Esophagus (tissue), 2 donors: ENCODE measurements around the gene NTN1. TPM values are rescaled to one million over a fixed set of nuclear protein-coding genes. Genes with fewer than 3 reads are reported as not detected.
"Not testable (repeated sequence)": the region's sequence is repeated elsewhere in the genome, so short reads cannot be mapped to it uniquely, and the experiment has no call there.

ENCODE experiments used
- H3K27ac ChIP-seq, 2 donors: one replicate each; pipeline ENCODE4 v1.5.1; 2013; ENCODE audit warnings: low read depth in 2 of 2, mild to moderate bottlenecking in 2 of 2, inconsistent platforms in 1 of 2, low read length in 1 of 2, moderate library complexity in 1 of 2
- H3K27me3 ChIP-seq, 2 donors: one replicate each; pipeline ENCODE4 v1.6.1; 2013; ENCODE audit warnings: low read length in 2 of 2, control low read depth in 1 of 2, mild to moderate bottlenecking in 1 of 2; ENCODE audit not compliant: insufficient read depth in 2 of 2, control insufficient read depth in 1 of 2
- H3K36me3 ChIP-seq, 2 donors: one replicate each; pipeline ENCODE4 v1.6.1; 2013; ENCODE audit warnings: low read length in 1 of 2; ENCODE audit not compliant: control insufficient read depth in 2 of 2, insufficient read depth in 2 of 2
- H3K4me1 ChIP-seq, 2 donors: one replicate each; pipeline ENCODE4 v1.6.1; 2013; ENCODE audit warnings: low read length in 1 of 2; ENCODE audit not compliant: control insufficient read depth in 2 of 2, insufficient read depth in 2 of 2
- H3K4me3 ChIP-seq, 2 donors: one replicate each; pipeline ENCODE4 v1.5.1; 2013; ENCODE audit warnings: low read length in 2 of 2, mild to moderate bottlenecking in 2 of 2, low read depth in 1 of 2, moderate library complexity in 1 of 2
- H3K9me3 ChIP-seq, 2 donors: one replicate each; pipeline ENCODE4 v1.6.1; 2013; ENCODE audit warnings: mild to moderate bottlenecking in 2 of 2, low read depth in 1 of 2, low read length in 1 of 2, moderate library complexity in 1 of 2; ENCODE audit not compliant: control insufficient read depth in 2 of 2, insufficient read depth in 1 of 2
- WGBS, 2 donors: extraction: QIAGEN DNeasy Blood & Tissue Kit; methylation state at CpG; one replicate each; pipeline ENCODE4 v1.1.7; 2013; 5-methylcytosine and 5-hydroxymethylcytosine counted together
- polyA plus RNA-seq, 2 donors: library from polyadenylated mRNA; stranded (reverse); fragments of 200-250 nt; gene quantifications; one replicate each; pipeline ENCODE4 v1.2.3, GENCODE V29; 2013
- donor health status: healthy with polysubstance abuse.
- donor health status: Bipolar disorder and iron deficiency.

Gene NTN1
- polyA plus RNA-seq, result 10 to 100 TPM; 10.3 to 12.3 TPM

DNA sequence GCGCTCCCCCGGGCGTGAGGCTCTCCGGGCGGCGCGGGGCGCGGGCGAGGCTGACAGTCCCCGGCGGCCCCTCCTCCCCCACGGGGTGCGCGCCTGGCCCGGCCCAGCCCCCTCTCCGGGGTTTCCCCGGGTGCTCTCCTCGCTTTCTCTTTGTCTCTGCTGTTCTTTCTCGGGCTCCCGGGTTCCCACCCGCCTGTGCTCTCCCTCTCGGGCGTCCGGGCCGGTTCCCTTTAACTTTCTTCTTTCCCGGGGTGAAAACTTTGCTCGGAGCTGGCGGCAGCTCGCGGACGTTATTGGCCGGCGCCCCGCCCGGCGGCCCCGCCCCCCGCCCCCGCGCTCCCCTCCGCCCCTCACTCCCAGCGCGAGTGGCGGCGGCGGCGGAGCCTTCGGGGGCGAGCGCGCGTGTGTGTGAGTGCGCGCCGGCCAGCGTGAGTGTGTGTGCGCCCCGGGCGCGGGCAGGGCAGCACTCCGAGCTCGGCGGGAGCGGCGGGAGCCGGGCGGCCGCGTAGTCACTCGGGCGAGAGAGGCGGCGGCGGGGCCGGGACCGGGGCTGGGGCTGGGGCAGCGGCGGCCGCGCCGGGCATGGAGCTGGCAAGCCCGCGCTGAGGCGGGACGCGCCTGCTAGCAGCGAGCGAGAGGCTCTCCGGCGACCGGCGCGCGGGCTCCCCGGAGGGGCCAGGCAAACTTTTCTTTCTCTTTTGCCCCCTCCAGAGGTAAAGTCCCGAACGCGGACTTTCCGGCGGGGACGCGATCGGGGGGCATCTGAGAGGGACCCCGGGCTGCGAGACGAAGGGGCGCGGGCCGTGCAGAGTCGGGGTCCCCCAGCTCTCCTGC lies at the start of gene NTN1:
Gene NTN1, plus strand, starts transcription at position 353 of the 834 bp plus-strand sequence. CDS start 864 bp downstream, outside the sequence.
- no peaks in the 10 kb centered on the region for H3K27me3 ChIP-seq
- peak within 1 kb of the TSS; percentile 63 to 68 for H3K4me3 ChIP-seq
- peaks cover 5 to 20% of the 10 kb centered on the region in 2 donors for H3K4me1 ChIP-seq
- H3K9me3 ChIP-seq, result peaks cover 0 to 2% of the 10 kb centered on the region in 2 donors
- H3K27ac ChIP-seq, result peak within 1 kb of the TSS; percentile 63 to 79
- H3K36me3 ChIP-seq, result peaks cover 0 to 3% of the 10 kb centered on the region in 2 donors
- 1% methylated on average over 64 to 111 of the region's 111 CpGs for WGBS, 2 donors

DNA sequence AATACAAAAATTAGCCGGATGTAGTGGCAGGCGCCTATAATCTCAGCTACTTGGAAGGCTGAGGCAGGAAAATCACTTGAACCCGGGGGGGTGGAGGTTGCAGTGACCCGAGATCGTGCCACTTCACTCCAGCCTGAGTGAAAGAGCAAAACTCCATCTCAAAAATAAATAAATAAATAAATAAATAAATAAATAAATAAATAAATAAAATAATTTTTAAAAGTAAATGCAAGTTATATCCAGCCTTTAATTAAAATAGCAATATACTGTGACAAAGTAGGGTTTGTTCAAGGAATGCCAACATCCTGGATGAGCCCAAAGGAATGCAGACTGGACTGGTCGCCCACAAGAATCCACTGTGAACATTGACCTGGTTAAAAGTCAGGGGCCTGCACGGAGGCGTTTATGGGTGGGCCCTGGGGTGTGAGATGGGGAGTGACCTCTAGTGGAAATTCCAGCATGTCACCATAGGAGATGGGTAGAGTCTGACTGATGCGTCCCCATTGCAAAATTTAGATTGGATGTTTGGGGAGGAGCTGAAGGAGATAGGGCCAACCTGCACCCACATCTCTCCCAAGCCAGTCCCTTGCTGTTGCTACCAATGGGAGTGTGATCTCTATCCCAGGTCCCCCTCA lies 46.1 kb upstream of the NTN1 start:
- Histone ChIP-seq H3K36me3 (no peaks in the 10 kb centered on the region), H3K27me3 (no peaks in the 10 kb centered on the region), H3K4me3 (no peak overlapping the region), H3K9me3 (no peaks in the 10 kb centered on the region), H3K27ac (no peak overlapping the region), H3K4me1 (no peaks in the 10 kb centered on the region)
- WGBS, 2 donors, result 88 to 93% methylated on average over 9 of the region's 9 CpGs

GRCh38 chr17:8976638-8977037 lies 44.7 kb upstream of the NTN1 start:
- Histone ChIP-seq H3K4me1 (no peaks in the 10 kb centered on the region), H3K4me3 (no peak overlapping the region), H3K27me3 (no peaks in the 10 kb centered on the region), H3K9me3 (no peaks in the 10 kb centered on the region), H3K36me3 (no peaks in the 10 kb centered on the region), H3K27ac (no peak overlapping the region)
- WGBS, 2 donors, result 83 to 84% methylated on average over 1 of the region's 1 CpG

- Histone ChIP-seq H3K4me3 (no peak overlapping the region), H3K36me3 (no peaks in the 10 kb centered on the region), H3K9me3 (no peaks in the 10 kb centered on the region), H3K27ac (no peak overlapping the region), H3K27me3 (no peaks in the 10 kb centered on the region), H3K4me1 (no peaks in the 10 kb centered on the region)
Measured at GRCh38 chr17:8979715-8980114, 41.6 kb upstream of the NTN1 start.

GRCh38 chr17:8981443-8981842 lies 39.9 kb upstream of the NTN1 start:
- 78 to 91% methylated on average over 2 of the region's 2 CpGs for WGBS, 2 donors
- Histone ChIP-seq H3K36me3 (no peaks in the 10 kb centered on the region), H3K9me3 (no peaks in the 10 kb centered on the region), H3K27ac (no peak overlapping the region), H3K4me1 (no peaks in the 10 kb centered on the region), H3K4me3 (no peak overlapping the region), H3K27me3 (no peaks in the 10 kb centered on the region)

- not testable (repeated sequence) for H3K36me3 ChIP-seq, H3K4me3 ChIP-seq, H3K4me1 ChIP-seq, H3K9me3 ChIP-seq, H3K27me3 ChIP-seq, H3K27ac ChIP-seq
- 90 to 96% methylated on average over 5 of the region's 5 CpGs for WGBS, 2 donors
Measured at GRCh38 chr17:8984225-8984624, 37.1 kb upstream of the NTN1 start.

- no peak overlapping the region for H3K4me3 ChIP-seq
- H3K27me3 ChIP-seq, result no peaks in the 10 kb centered on the region
- no peak overlapping the region for H3K27ac ChIP-seq
- H3K4me1 ChIP-seq, result no peaks in the 10 kb centered on the region
- H3K36me3 ChIP-seq, result no peaks in the 10 kb centered on the region
- 64 to 79% methylated on average over 4 of the region's 4 CpGs for WGBS, 2 donors
- no peaks in the 10 kb centered on the region for H3K9me3 ChIP-seq
Measured at GRCh38 chr17:8985054-8985701, 36.1 kb upstream of the NTN1 start.

DNA sequence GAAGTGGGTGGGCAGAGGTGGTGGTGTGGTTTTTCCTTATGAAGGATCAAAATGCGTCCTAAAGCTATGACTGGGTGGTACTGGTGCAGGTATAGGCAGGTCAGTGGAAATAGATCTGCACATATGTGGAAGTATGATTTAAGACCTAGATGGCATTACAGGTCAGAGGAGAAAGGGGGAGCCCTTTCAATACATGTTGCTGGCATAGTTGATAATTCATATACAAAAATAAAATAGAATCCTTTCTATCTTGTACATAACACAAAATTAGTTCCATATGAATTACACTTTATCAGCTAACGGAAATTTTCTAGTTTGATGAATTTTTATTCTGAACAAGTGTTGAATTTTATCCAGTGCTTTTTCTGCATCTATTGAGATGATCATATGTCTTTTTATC lies 35.0 kb upstream of the NTN1 start:
- H3K27ac ChIP-seq, result no peak overlapping the region
- H3K4me1 ChIP-seq, result no peaks in the 10 kb centered on the region
- H3K27me3 ChIP-seq, result no peaks in the 10 kb centered on the region
- WGBS, 2 donors, result 78 to 82% methylated on average over 2 of the region's 2 CpGs
- no peaks in the 10 kb centered on the region for H3K9me3 ChIP-seq
- H3K36me3 ChIP-seq, result no peaks in the 10 kb centered on the region
- H3K4me3 ChIP-seq, result no peak overlapping the region

DNA sequence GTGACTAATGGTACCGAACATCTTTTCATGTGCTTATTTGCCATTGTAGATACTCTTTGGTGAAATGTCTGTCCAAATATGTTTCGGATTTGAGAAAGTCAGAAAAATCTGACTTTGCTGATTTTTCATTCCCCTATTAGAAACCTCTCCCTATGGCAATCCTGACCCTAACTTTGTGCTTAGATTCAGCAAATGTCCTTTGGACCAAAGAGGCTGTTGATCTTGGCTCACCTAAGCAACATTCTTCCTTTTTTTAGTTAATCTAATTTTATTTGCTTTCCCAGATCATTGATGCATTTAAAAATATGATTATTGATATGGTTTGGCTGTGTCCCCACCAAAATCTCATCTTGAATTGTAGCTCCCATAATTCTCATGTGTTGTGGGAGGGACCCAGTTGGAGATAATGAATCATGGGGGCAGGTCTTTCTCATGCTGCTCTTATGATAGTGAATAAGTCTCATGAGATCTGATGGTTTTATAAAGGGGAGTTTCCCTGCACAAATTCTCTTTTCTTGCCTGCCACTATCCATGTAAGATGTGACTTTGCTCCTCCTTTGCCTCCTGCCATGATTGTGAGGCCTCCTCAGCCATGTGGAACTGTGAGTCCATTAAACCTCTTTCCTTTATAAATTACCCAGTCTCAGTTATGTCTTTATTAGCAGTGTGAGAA lies 32.9 kb upstream of the NTN1 start:
- 94 to 96% methylated on average over 2 of the region's 2 CpGs for WGBS, 2 donors
- not testable (repeated sequence) for H3K4me1 ChIP-seq, H3K4me3 ChIP-seq, H3K27ac ChIP-seq, H3K27me3 ChIP-seq, H3K9me3 ChIP-seq, H3K36me3 ChIP-seq
